ENCODE results near the gene MUC4.

MUC4 gene

DNA sequence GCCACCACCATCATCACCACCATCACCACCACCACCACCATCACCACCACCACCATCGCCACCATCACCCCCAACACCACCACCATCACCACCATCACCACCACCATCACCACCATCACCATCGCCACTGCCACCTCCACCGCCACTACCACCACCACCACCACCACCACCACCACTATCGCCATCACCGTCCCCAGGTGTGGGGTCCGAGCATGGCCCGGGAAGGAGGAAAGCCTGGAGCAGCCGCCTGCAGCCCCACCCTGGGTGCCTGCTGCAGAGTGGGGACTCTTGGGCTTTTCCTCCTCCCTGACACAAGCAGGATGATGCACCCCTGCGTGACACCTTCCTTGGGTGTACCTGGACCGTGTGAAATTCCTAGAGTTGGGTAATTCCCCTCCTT, 43.9 kb downstream of the MUC4 start:
- no peak overlapping the region for H3K9ac ChIP-seq
- H3K4me1 ChIP-seq (ENCODE audit: low read depth, poor library complexity, severe bottlenecking): no peaks in the 10 kb centered on the region
- no peak overlapping the region for H3K27ac ChIP-seq
- H4K20me1 ChIP-seq (ENCODE audit: insufficient read depth): no peaks in the 10 kb centered on the region
- no peak overlapping the region for H3K4me3 ChIP-seq (IDR thresholded peaks at IDR 0.05; ENCODE audit: insufficient read depth, low read depth, low read length)
- H3K4me2 ChIP-seq: no peak overlapping the region
- H3K27me3 ChIP-seq (ENCODE audit: insufficient read depth, low read depth): peaks cover 12% of the 10 kb centered on the region; the same call in 1 of the 2 replicates
- no peaks in the 10 kb centered on the region for H3K36me3 ChIP-seq (ENCODE audit: insufficient read depth)
- TF ChIP-seq, protein P1, sequence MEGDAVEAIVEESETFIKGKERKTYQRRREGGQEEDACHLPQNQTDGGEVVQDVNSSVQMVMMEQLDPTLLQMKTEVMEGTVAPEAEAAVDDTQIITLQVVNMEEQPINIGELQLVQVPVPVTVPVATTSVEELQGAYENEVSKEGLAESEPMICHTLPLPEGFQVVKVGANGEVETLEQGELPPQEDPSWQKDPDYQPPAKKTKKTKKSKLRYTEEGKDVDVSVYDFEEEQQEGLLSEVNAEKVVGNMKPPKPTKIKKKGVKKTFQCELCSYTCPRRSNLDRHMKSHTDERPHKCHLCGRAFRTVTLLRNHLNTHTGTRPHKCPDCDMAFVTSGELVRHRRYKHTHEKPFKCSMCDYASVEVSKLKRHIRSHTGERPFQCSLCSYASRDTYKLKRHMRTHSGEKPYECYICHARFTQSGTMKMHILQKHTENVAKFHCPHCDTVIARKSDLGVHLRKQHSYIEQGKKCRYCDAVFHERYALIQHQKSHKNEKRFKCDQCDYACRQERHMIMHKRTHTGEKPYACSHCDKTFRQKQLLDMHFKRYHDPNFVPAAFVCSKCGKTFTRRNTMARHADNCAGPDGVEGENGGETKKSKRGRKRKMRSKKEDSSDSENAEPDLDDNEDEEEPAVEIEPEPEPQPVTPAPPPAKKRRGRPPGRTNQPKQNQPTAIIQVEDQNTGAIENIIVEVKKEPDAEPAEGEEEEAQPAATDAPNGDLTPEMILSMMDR (conservative IDR thresholded peaks at IDR 0.05; ENCODE audit: low read depth, low read length): no peak
- H2AFZ ChIP-seq (ENCODE audit: low read depth): no peak overlapping the region
- H3K79me2 ChIP-seq (ENCODE audit: insufficient read depth, low read depth): no peaks in the 10 kb centered on the region

DNA sequence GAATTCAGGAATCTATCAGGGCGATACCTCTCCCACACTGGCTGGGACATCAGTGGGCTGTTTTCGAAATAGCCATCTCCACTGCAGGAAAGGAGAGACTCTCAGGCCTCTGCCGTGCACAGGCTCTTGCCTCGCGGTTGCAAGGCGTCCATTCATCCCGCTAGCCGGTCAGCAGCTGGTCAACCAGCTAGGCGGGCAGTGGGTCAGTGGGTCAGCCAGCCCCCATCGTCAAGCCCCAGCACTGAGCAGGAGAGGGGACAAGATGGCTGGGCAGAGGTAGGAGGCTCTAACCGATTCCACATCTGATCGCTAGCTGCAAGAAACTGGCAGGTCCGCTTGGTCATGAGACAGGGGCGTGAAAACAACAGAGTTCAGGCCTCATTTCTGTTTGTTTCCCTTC, 45.1 kb downstream of the MUC4 start:
- Histone ChIP-seq H3K9ac (no peak overlapping the region), H3K4me3 (IDR thresholded peaks at IDR 0.05; ENCODE audit: insufficient read depth, low read depth, low read length) (no peak overlapping the region), H3K27ac (no peak overlapping the region), H3K36me3 (ENCODE audit: insufficient read depth) (no peaks in the 10 kb centered on the region), H3K4me2 (no peak overlapping the region), H3K4me1 (ENCODE audit: low read depth, poor library complexity, severe bottlenecking) (no peaks in the 10 kb centered on the region), H3K27me3 (ENCODE audit: insufficient read depth, low read depth) (peaks cover 12% of the 10 kb centered on the region; the same call in 1 of the 2 replicates), H4K20me1 (ENCODE audit: insufficient read depth) (no peaks in the 10 kb centered on the region), H3K79me2 (ENCODE audit: insufficient read depth, low read depth) (no peaks in the 10 kb centered on the region), H2AFZ (ENCODE audit: low read depth) (no peak overlapping the region)
- TF ChIP-seq, protein P1 (conservative IDR thresholded peaks at IDR 0.05; ENCODE audit: low read depth, low read length): no peak

DNA sequence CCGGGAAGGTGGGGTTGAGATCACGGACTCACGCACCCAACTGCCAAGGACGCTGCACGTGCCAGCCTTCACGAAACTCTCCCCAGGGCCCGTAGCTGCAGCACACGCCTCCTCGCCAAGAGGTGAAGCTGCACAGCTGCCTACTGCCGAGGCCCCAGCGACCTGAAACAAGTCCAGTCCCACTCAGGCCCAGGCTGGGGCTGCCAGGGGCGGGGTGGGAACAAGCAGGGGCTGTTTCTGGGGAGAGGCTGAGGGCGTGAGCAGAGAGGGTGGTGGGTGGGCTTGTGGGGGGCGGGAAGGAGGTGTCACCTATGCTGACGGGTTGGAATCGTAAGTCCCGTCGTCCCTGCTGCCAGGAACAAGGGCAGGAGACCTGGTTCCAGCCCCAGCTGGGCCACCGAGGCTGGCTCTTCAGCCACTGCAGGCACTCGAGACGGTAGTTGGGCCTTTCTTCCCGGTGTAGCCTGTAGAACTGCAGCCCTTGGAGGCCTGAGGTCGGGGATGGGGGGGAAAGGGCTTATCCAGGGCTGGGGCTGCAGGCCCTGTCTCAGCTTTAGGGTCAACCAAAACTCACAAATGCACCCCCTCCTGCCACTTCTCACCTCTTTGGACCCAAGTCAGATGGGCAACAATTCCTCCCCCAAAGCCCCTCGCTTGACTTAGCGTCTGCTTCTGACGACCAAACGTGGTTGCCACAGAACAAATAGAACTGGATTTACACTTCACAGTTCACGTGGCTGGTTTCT, 46.6 kb downstream of the MUC4 start:
- Histone ChIP-seq H3K36me3 (ENCODE audit: insufficient read depth) (no peaks in the 10 kb centered on the region), H3K4me3 (IDR thresholded peaks at IDR 0.05; ENCODE audit: insufficient read depth, low read depth, low read length) (no peak overlapping the region), H3K27ac (no peak overlapping the region), H3K79me2 (ENCODE audit: insufficient read depth, low read depth) (no peaks in the 10 kb centered on the region), H2AFZ (ENCODE audit: low read depth) (no peak overlapping the region), H4K20me1 (ENCODE audit: insufficient read depth) (no peaks in the 10 kb centered on the region), H3K27me3 (ENCODE audit: insufficient read depth, low read depth) (peaks cover 23% of the 10 kb centered on the region; the same call in 1 of the 2 replicates), H3K4me1 (ENCODE audit: low read depth, poor library complexity, severe bottlenecking) (no peaks in the 10 kb centered on the region), H3K9ac (no peak overlapping the region), H3K4me2 (no peak overlapping the region)
- TF ChIP-seq, protein P1 (conservative IDR thresholded peaks at IDR 0.05; ENCODE audit: low read depth, low read length): no peak

DNA sequence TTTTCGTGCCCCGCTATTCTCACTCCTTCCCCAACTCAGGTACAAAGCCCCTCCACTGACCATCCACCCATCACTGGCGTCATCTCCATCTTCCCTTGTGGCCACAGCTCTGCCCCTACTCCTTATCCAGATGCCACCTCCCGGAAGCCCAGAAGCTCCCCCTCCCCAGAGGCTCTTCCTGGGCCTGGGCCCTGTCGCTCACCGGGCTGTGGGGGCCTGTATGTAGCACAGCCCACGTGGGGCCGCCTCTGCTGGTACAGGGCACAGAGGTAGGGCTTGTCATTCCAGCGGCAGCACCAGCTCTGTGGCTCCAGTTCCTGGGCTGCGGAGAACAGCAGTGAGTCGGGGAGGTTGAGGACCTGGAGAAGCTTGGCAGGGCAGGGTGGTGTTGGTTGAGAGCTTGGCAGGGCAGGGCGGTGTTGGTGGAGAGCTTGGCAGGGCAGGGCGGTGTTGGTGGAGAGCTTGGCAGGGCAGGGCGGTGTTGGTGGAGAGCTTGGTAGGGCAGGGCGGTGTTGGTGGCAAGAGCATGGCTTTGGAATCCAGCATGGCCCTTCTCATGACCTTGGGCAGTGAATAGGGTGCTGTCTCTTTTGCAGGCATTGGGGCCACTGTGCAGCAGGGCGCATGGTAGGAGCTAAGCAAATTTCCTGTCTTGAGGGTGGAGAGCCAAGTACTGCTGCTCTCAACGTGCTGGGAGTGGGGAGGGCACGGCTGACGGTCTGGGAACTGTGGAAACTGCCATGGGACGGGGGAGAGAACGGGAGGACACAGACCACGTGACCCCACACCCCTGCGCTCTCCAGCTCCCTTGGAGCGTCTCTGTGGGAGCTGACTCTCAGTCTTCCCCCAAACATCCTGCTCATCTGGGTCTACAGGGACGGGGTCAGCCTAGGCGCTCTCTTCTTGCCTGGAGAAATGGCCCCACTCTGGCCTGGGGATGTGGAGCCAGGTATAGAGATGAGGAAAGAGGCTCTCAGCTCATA, 47.6 kb downstream of the MUC4 start:
- Histone ChIP-seq H3K4me3 (IDR thresholded peaks at IDR 0.05; ENCODE audit: insufficient read depth, low read depth, low read length) (no peak overlapping the region), H3K9ac (no peak overlapping the region), H3K79me2 (ENCODE audit: insufficient read depth, low read depth) (no peaks in the 10 kb centered on the region), H4K20me1 (ENCODE audit: insufficient read depth) (no peaks in the 10 kb centered on the region), H3K27me3 (ENCODE audit: insufficient read depth, low read depth) (peaks cover 31% of the 10 kb centered on the region), H3K4me2 (no peak overlapping the region), H3K4me1 (ENCODE audit: low read depth, poor library complexity, severe bottlenecking) (no peaks in the 10 kb centered on the region), H3K36me3 (ENCODE audit: insufficient read depth) (no peaks in the 10 kb centered on the region), H2AFZ (ENCODE audit: low read depth) (no peak overlapping the region), H3K27ac (no peak overlapping the region)
- TF ChIP-seq, protein P1 (conservative IDR thresholded peaks at IDR 0.05; ENCODE audit: low read depth, low read length): no peak
